Activated T-helper 17 cell treated with anti-CD3 and anti-CD28 coated beads, Interleukin-2, amount 50 U/mL, for 72 hours (primary cell): ENCODE data around the gene HAND2. TPM values are rescaled to one million over a fixed set of nuclear protein-coding genes. Genes with fewer than 3 reads are reported as not detected.
A peak's percentile ranks its signal among the peaks of the same experiment; 100 is the strongest.

Experiments used
- ATAC-seq: fragments of 150-1000 bp; cut with Tn5 transposase; replicated peaks from 2 replicates; pipeline ENCODE4 v1.10.0; 2021; ENCODE audit warnings: mild to moderate bottlenecking, moderate library complexity
- H3K27ac Mint-ChIP-seq: one replicate; pipeline ENCODE4 v1.8.0; 2022; ENCODE audit warnings: mixed read lengths
- H3K27me3 Mint-ChIP-seq: one replicate; pipeline ENCODE4 v1.8.0; 2022; ENCODE audit warnings: mixed read lengths
- H3K36me3 Mint-ChIP-seq: one replicate; pipeline ENCODE4 v1.8.0; 2022; ENCODE audit warnings: low read depth, mild to moderate bottlenecking, mixed read lengths
- H3K4me1 Mint-ChIP-seq: one replicate; pipeline ENCODE4 v1.8.0; 2022; ENCODE audit warnings: mixed read lengths
- H3K4me3 Mint-ChIP-seq: one replicate; pipeline ENCODE4 v1.8.0; 2022; ENCODE audit warnings: mild to moderate bottlenecking, mixed read lengths
- H3K9me3 Mint-ChIP-seq: one replicate; pipeline ENCODE4 v1.8.0; 2022; ENCODE audit warnings: mixed read lengths
- total RNA-seq, 2 donors: library from RNA; stranded (reverse); gene quantifications; one replicate each; pipeline ENCODE4 v1.2.3, GENCODE V29; 2022

HAND2 gene
- total RNA-seq, 2 donors from 2014 or later, result not detected

DNA sequence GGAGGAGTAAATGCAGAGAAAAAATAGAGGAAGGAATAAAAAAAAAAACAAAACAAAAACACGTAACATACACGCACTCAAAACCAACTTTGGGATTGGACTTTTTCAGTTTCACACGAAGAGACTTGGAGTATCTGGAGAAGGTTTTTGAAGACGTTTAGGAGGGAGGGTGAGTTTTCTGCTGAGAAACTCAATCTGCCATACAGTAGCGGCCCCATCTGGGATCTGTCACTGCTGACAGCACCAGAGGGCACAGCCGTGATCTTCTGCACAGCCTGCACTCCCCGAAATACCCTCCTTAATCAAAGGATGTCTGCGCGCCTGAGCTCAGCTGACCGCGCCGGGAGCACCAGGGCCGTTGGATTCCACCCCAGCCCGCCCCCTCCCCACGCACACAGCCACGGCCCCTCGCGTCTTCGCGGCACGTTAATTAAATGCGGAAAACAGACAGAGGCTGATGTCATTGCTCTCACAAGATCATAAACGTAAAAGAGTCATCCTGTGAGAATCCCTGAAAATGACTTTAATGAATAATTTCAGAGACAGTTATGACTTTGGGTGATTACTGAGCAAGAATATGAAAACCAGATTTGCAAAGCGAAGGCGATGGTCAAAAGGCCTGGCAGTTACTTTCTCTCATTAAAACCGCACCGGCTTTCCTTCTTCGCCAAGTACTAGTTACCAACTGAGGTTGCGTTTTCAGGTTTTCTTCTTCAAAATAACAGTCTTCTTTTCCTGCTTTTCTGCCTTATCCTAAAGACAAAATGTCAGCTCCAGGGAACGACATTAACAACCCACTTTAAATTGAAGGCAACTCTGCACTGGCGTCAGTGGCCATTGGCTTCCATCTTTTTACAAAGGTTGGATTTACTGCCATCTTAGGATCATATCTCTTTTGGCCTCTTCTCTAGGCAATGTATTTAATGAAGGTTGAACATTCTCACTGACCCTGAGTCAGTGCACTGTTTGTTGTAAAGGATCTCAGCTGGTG is 10.6 kb downstream of the HAND2 start:
- H3K36me3 Mint-ChIP-seq, result peaks cover 4% of the 10 kb centered on the region
- ATAC-seq, result no peak
- peaks cover 70% of the 10 kb centered on the region for H3K27me3 Mint-ChIP-seq
- H3K27ac Mint-ChIP-seq, result no peak overlapping the region
- no peaks in the 10 kb centered on the region for H3K9me3 Mint-ChIP-seq
- no peak overlapping the region for H3K4me3 Mint-ChIP-seq
- no peaks in the 10 kb centered on the region for H3K4me1 Mint-ChIP-seq

GRCh38 chr4:173518425-173519102 is 11.5 kb downstream of the HAND2 start:
- Mint-ChIP-seq H3K27ac (no peak overlapping the region), H3K27me3 (peaks cover 67% of the 10 kb centered on the region), H3K9me3 (no peaks in the 10 kb centered on the region), H3K4me1 (no peaks in the 10 kb centered on the region), H3K4me3 (no peak overlapping the region), H3K36me3 (peaks cover 4% of the 10 kb centered on the region)
- no peak for ATAC-seq

DNA sequence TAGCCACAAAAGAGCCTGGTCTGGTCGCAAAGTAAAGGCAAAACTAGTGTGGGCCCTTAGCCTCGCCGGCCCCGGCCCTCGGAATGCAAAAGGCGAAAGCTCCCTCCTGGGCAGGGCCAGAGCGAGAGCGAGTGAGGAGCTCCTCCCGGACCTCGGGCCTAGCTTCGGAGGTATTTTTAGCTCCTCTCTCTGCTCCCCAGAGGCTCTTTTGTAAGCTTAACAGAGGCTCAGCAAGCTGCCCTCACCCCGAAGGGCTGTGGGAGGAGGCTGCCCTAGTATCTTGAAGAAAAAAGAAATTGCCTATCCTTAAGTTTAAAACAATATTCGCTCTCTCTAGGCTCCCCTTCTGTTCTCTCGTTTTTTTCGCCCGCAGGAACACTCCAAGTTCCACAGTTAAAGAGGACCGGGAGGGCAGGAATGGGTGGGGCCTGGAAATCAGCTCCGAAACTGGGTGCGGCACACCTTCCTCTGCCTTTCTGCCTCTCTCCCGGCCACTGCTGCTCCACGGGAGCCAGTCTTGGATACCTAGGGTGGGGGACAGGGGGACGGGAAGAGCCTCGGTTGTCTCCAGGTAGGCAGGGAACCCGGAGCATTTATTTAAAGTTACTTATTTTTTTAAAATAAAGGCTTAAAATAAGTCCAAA is 12.1 kb downstream of the HAND2 start:
- Mint-ChIP-seq H3K9me3 (no peaks in the 10 kb centered on the region), H3K4me3 (no peak overlapping the region)

DNA sequence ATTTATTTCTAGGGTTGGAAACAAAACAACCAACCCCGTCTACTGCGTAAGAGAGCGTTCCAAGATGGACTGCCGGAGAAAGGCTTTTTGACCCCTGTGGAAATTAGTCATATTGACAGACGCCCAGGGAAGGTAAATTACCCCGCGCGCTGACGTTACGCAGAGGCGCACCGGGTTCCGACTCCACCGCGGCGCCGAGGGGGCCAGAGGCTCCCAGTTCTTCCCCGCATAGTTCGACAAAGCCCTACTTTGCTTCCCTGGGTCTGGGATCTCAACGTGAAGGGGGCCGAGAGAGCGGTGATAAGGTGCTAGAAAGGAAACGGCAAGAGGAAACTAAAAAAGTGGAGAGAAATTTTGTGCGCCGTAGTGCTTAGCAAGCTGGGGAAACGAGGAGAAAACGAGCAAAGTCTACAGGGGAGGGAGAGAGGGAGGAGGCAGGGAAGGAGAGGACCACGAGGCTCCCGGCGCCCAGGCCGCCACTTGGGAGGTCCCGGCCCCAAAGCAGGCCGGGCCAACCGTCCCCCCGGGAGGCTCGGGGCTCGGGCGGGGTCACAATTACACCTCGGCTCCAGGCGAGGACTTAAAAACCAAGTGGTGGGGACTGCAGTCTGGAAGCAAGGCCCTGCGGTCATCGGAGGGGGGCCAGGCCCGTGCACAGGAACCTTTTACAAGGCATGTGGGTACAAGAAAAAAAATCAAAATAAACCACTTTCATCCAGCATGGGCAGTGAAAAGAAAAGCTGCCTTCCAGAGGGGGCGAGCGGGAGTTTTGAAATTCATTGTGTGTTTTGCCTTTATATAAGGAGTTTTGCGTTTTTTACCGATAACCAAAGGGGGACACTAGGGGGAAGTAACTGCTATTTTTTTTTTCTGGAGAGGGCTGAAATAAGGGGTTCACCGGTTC is 13.2 kb downstream of the HAND2 start:
- peaks cover 4% of the 10 kb centered on the region for H3K36me3 Mint-ChIP-seq
- no peaks in the 10 kb centered on the region for H3K4me1 Mint-ChIP-seq
- H3K27ac Mint-ChIP-seq, result no peak overlapping the region

More for the DNA sequence above, 12.1 kb downstream of the HAND2 start:
- H3K36me3 Mint-ChIP-seq, result peaks cover 4% of the 10 kb centered on the region
- peaks cover 70% of the 10 kb centered on the region for H3K27me3 Mint-ChIP-seq
- no peak overlapping the region for H3K27ac Mint-ChIP-seq
- H3K4me1 Mint-ChIP-seq, result no peaks in the 10 kb centered on the region
- no peak for ATAC-seq

DNA sequence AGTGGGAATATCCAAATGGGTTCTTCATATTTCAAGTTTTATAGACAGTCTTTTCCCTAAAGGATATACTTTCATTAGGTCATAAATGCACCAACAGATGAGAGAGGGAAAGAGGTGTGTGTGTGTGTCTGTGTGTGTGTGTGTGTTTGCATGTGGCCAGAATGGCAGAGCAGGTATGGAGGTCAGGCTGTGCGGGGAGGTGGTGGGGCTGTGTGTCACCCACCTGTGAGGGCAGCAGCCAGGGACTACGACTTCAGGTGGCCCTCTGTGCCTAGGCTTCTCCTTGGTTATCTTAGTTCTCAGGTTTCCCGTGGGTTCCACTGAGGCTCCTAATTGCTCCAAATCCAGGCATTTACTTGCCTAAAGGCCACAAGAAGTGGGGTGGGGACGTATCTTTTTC is 14.6 kb downstream of the HAND2 start:
- H3K9me3 Mint-ChIP-seq, result no peaks in the 10 kb centered on the region
- H3K4me3 Mint-ChIP-seq, result no peak overlapping the region
- peaks cover 4% of the 10 kb centered on the region for H3K36me3 Mint-ChIP-seq
- H3K27me3 Mint-ChIP-seq, result peaks cover 69% of the 10 kb centered on the region
- no peak for ATAC-seq
- H3K27ac Mint-ChIP-seq, result no peak overlapping the region
- no peaks in the 10 kb centered on the region for H3K4me1 Mint-ChIP-seq

More for the DNA sequence above, 13.2 kb downstream of the HAND2 start:
- no peak for ATAC-seq
- H3K9me3 Mint-ChIP-seq, result no peaks in the 10 kb centered on the region
- no peak overlapping the region for H3K4me3 Mint-ChIP-seq
- H3K27me3 Mint-ChIP-seq, result peaks cover 75% of the 10 kb centered on the region

DNA sequence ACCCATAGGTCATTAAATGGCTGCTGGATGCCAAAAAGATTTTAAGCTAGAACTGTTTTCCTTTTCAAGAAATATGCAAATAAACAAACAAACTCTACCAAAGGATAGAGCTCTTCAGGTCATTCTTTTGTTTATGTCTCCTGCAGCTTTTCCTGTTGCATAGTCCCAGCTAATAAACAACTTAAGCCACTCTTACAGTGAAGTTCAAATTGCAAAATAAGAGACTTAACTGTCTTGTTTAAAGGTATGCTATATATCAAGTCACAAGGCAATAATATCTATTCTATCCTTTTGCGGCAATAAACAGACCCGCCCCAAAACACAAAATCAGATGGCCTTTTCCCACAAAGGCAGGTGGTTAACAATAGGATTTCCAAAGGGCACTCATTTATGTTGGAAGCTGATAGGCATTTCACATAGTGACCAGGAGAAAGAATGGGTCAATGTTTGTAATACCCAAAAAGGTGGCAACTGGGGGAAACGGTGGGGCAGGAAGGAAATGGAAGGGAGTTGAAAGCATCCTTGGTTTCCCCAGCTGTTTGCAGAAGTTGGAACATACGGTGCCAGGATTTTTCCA is 15.3 kb downstream of the HAND2 start:
- no peaks in the 10 kb centered on the region for H3K9me3 Mint-ChIP-seq
- no peaks in the 10 kb centered on the region for H3K4me1 Mint-ChIP-seq
- no peak overlapping the region for H3K27ac Mint-ChIP-seq
- no peaks in the 10 kb centered on the region for H3K36me3 Mint-ChIP-seq
- H3K4me3 Mint-ChIP-seq, result no peak overlapping the region
- ATAC-seq, result no peak
- peaks cover 65% of the 10 kb centered on the region for H3K27me3 Mint-ChIP-seq

GRCh38 chr4:173513651-173514050 is 16.4 kb downstream of the HAND2 start:
- no peak for ATAC-seq
- H3K27me3 Mint-ChIP-seq, result peaks cover 56% of the 10 kb centered on the region
- H3K9me3 Mint-ChIP-seq, result no peaks in the 10 kb centered on the region
- H3K4me1 Mint-ChIP-seq, result no peaks in the 10 kb centered on the region
- no peaks in the 10 kb centered on the region for H3K36me3 Mint-ChIP-seq
- H3K4me3 Mint-ChIP-seq, result no peak overlapping the region
- no peak overlapping the region for H3K27ac Mint-ChIP-seq

DNA sequence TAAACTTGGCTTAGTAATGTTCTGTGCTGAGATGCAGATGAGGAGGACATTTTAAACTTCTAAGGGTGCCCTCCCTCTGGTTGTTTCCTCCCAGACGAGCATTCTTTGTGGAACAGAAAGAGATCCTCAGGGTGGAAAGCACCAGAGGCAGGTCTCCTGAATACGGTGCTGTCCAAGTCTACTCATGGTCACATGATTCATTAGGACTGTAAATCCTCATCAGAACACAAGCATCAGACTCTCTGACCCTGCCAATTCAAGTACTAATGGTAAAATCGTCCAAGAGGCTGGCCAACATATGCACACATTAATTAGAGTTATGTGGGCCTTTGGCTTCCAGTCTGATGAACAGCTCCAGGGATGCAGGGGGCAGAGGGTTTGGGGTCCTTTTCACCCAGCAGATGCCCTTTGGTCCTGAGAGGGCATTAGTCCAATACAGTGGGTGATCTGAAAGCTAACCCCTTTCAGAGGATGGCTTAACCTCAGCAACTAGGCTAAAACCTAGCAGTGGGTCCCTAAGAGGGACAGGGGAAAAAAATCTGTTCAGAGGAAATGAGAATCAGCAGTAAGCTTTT is 18.2 kb downstream of the HAND2 start:
- no peak for ATAC-seq
- peaks cover 64% of the 10 kb centered on the region for H3K27me3 Mint-ChIP-seq
- H3K9me3 Mint-ChIP-seq, result no peaks in the 10 kb centered on the region

GRCh38 chr4:173509036-173510001 is 20.7 kb downstream of the HAND2 start:
- Mint-ChIP-seq H3K27me3 (peaks cover 59% of the 10 kb centered on the region), H3K27ac (no peak overlapping the region), H3K4me3 (peak overlapping the region; percentile 74), H3K4me1 (peaks cover 9% of the 10 kb centered on the region), H3K36me3 (no peaks in the 10 kb centered on the region), H3K9me3 (no peaks in the 10 kb centered on the region)
- ATAC-seq, result peak; percentile 69

More for the DNA sequence above, 18.2 kb downstream of the HAND2 start:
- Mint-ChIP-seq H3K27ac (no peak overlapping the region), H3K4me1 (peaks cover 9% of the 10 kb centered on the region), H3K36me3 (no peaks in the 10 kb centered on the region), H3K4me3 (no peak overlapping the region)

- no peak overlapping the region for H3K27ac Mint-ChIP-seq
- peak overlapping the region; percentile 74 for H3K4me3 Mint-ChIP-seq
- peaks cover 62% of the 10 kb centered on the region for H3K27me3 Mint-ChIP-seq
- peaks cover 9% of the 10 kb centered on the region for H3K4me1 Mint-ChIP-seq
- H3K36me3 Mint-ChIP-seq, result no peaks in the 10 kb centered on the region
- no peaks in the 10 kb centered on the region for H3K9me3 Mint-ChIP-seq
- no peak for ATAC-seq
Observed at GRCh38 chr4:173508386-173509035, 21.5 kb downstream of the HAND2 start.

- peaks cover 59% of the 10 kb centered on the region for H3K27me3 Mint-ChIP-seq
- H3K4me3 Mint-ChIP-seq, result peak overlapping the region; percentile 74
- no peak overlapping the region for H3K27ac Mint-ChIP-seq
- no peaks in the 10 kb centered on the region for H3K36me3 Mint-ChIP-seq
- H3K4me1 Mint-ChIP-seq, result peaks cover 9% of the 10 kb centered on the region
- H3K9me3 Mint-ChIP-seq, result no peaks in the 10 kb centered on the region
- no peak for ATAC-seq
Observed at GRCh38 chr4:173507471-173508385, 22.3 kb downstream of the HAND2 start.
